ENCODE data around the gene NFKBIB. TPM values are rescaled to one million over a fixed set of nuclear protein-coding genes. Genes with fewer than 3 reads are reported as not detected.
A peak's percentile ranks its signal among the peaks of the same experiment; 100 is the strongest.

NFKBIB gene
- total and polyA plus RNA-seq, 2 of the 13 experiments (the other 11 are each of a cell fraction or from before 2014, with no cell fraction given) = 8.6 to 14.9 TPM

DNA sequence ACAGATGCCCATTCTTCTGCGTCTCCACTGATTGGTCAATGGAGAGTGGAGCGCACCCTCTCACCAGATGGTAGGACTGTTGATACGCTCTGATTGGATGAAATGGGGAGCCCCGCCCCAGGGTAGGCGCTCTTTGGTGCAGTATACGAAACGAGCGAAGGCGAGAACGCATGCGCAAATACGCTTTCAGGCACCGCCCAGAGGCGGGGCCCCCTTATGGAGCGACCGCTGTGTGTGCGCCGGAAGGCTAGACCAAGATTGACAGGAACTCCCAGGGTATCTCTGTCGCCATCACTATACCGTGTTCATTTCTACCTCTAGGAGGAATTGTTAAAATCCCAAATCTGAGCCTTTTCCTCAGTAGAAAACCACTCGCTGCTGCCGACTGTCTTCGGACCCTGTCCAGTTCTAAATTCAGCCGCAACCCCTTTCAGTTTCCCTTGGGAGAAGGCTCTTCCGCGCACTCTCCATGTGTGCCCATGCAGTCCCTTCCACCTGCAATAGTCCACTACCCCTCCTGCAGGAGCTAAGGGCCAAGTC, 49.3 kb upstream of the NFKBIB start (continued):
- TF ChIP-seq FIP1L1 (IDR thresholded peaks at IDR 0.05; ENCODE audit: borderline replicate concordance, insufficient read depth, low read depth, low read length) = no peak
- no peak for TF ChIP-seq ZNF747 (CRISPR knock-in tag; IDR thresholded peaks at IDR 0.05; ENCODE audit: borderline replicate concordance)
- no peak for TF ChIP-seq ZNF841 (CRISPR knock-in tag; IDR thresholded peaks at IDR 0.05; ENCODE audit: borderline replicate concordance)
- TF ChIP-seq E2F1 (CRISPR knock-in tag; IDR thresholded peaks at IDR 0.05) = 0 out of 2 replicates have a peak, but pooled peaks have one; percentile 20
- TF ChIP-seq HMG20A (CRISPR knock-in tag; IDR thresholded peaks at IDR 0.05; ENCODE audit: borderline replicate concordance) = no peak
- no peak for TF ChIP-seq HNRNPK (IDR thresholded peaks at IDR 0.05; ENCODE audit: low read depth, low read length, poor library complexity, severe bottlenecking)
- no peak for TF ChIP-seq MTERF4 (CRISPR knock-in tag; IDR thresholded peaks at IDR 0.05)
- no peak for TF ChIP-seq MYNN (CRISPR knock-in tag; IDR thresholded peaks at IDR 0.05; ENCODE audit: low read depth)
- TF ChIP-seq ZNF761 (CRISPR knock-in tag; conservative IDR thresholded peaks at IDR 0.05) = no peak
- TF ChIP-seq MTF1 (CRISPR knock-in tag; IDR thresholded peaks at IDR 0.05) = no peak
- TF ChIP-seq SRSF4 (IDR thresholded peaks at IDR 0.05; ENCODE audit: low read depth, low read length, poor library complexity, severe bottlenecking) = no peak
- TF ChIP-seq, protein P1, sequence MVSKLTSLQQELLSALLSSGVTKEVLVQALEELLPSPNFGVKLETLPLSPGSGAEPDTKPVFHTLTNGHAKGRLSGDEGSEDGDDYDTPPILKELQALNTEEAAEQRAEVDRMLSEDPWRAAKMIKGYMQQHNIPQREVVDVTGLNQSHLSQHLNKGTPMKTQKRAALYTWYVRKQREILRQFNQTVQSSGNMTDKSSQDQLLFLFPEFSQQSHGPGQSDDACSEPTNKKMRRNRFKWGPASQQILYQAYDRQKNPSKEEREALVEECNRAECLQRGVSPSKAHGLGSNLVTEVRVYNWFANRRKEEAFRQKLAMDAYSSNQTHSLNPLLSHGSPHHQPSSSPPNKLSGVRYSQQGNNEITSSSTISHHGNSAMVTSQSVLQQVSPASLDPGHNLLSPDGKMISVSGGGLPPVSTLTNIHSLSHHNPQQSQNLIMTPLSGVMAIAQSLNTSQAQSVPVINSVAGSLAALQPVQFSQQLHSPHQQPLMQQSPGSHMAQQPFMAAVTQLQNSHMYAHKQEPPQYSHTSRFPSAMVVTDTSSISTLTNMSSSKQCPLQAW (CRISPR knock-in tag; IDR thresholded peaks at IDR 0.05) = 0 out of 2 replicates have a peak, but pooled peaks have one; percentile 4
- TF ChIP-seq PCBP1 (IDR thresholded peaks at IDR 0.05; ENCODE audit: borderline replicate concordance, low read depth, low read length) = no peak
- TF ChIP-seq PCBP2 (optimal IDR thresholded peaks at IDR 0.05; ENCODE audit: low read depth, low read length, poor library complexity, severe bottlenecking) = no peak
- no peak for TF ChIP-seq NFIC (IDR thresholded peaks at IDR 0.05; ENCODE audit: low read length)
- TF ChIP-seq LBX2 (CRISPR knock-in tag; IDR thresholded peaks at IDR 0.05; ENCODE audit: borderline replicate concordance) = no peak
- TF ChIP-seq, protein P2, sequence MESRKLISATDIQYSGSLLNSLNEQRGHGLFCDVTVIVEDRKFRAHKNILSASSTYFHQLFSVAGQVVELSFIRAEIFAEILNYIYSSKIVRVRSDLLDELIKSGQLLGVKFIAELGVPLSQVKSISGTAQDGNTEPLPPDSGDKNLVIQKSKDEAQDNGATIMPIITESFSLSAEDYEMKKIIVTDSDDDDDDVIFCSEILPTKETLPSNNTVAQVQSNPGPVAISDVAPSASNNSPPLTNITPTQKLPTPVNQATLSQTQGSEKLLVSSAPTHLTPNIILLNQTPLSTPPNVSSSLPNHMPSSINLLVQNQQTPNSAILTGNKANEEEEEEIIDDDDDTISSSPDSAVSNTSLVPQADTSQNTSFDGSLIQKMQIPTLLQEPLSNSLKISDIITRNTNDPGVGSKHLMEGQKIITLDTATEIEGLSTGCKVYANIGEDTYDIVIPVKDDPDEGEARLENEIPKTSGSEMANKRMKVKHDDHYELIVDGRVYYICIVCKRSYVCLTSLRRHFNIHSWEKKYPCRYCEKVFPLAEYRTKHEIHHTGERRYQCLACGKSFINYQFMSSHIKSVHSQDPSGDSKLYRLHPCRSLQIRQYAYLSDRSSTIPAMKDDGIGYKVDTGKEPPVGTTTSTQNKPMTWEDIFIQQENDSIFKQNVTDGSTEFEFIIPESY (CRISPR knock-in tag; IDR thresholded peaks at IDR 0.05) = no peak
- TF ChIP-seq ZNF558 (CRISPR knock-in tag; IDR thresholded peaks at IDR 0.05; ENCODE audit: borderline replicate concordance) = no peak
- TF ChIP-seq, protein P3, sequence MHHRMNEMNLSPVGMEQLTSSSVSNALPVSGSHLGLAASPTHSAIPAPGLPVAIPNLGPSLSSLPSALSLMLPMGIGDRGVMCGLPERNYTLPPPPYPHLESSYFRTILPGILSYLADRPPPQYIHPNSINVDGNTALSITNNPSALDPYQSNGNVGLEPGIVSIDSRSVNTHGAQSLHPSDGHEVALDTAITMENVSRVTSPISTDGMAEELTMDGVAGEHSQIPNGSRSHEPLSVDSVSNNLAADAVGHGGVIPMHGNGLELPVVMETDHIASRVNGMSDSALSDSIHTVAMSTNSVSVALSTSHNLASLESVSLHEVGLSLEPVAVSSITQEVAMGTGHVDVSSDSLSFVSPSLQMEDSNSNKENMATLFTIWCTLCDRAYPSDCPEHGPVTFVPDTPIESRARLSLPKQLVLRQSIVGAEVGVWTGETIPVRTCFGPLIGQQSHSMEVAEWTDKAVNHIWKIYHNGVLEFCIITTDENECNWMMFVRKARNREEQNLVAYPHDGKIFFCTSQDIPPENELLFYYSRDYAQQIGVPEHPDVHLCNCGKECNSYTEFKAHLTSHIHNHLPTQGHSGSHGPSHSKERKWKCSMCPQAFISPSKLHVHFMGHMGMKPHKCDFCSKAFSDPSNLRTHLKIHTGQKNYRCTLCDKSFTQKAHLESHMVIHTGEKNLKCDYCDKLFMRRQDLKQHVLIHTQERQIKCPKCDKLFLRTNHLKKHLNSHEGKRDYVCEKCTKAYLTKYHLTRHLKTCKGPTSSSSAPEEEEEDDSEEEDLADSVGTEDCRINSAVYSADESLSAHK (CRISPR knock-in tag; IDR thresholded peaks at IDR 0.05; ENCODE audit: borderline replicate concordance) = no peak
- TF ChIP-seq FLYWCH1 (CRISPR knock-in tag; IDR thresholded peaks at IDR 0.05) = no peak
